Skeletal muscle satellite cell (primary cell): ENCODE data around the gene CCDC78.

Experiments
- H3K27me3 ChIP-seq: 2 replicates; pipeline ENCODE4 v1.7.0; 2013; ENCODE audit warnings: low read length; ENCODE audit not compliant: control insufficient read depth, insufficient read depth
- H3K36me3 ChIP-seq: 2 replicates; pipeline ENCODE4 v1.7.0; 2013; ENCODE audit warnings: mild to moderate bottlenecking, control low read depth, low read length; ENCODE audit not compliant: insufficient read depth
- H3K4me1 ChIP-seq: 2 replicates; pipeline ENCODE4 v1.7.0; 2013; ENCODE audit warnings: low read length; ENCODE audit not compliant: control insufficient read depth, insufficient read depth
- H3K4me2 ChIP-seq: 2 replicates; pipeline ENCODE4 v1.7.0; 2013; ENCODE audit warnings: mild to moderate bottlenecking, low read length
- H3K4me3 ChIP-seq: 2 replicates; pipeline ENCODE4 v1.7.0; 2013; ENCODE audit warnings: low read length
- H3K9ac ChIP-seq: 2 replicates; pipeline ENCODE4 v1.7.0; 2013; ENCODE audit warnings: mild to moderate bottlenecking, low read depth, low read length, moderate library complexity
- H3K9me3 ChIP-seq: replicated peaks from 2 replicates; pipeline ENCODE4 v1.7.0; 2013; ENCODE audit warnings: mild to moderate bottlenecking, control low read depth, low read length

CCDC78 gene

GRCh38 chr16:711084-711483 lies 15.2 kb downstream of the CCDC78 start:
- Histone ChIP-seq H3K4me2 (no peak overlapping the region), H3K9ac (no peak overlapping the region), H3K27me3 (peaks cover 43% of the 10 kb centered on the region), H3K36me3 (no peaks in the 10 kb centered on the region), H3K4me3 (no peak overlapping the region), H3K9me3 (no peaks in the 10 kb centered on the region), H3K4me1 (peaks cover 30% of the 10 kb centered on the region)

- no peak overlapping the region for H3K4me3 ChIP-seq
- peaks cover 25% of the 10 kb centered on the region for H3K4me1 ChIP-seq
- no peaks in the 10 kb centered on the region for H3K36me3 ChIP-seq
- no peak overlapping the region for H3K9ac ChIP-seq
- no peaks in the 10 kb centered on the region for H3K9me3 ChIP-seq
- H3K27me3 ChIP-seq = peaks cover 45% of the 10 kb centered on the region
- no peak overlapping the region for H3K4me2 ChIP-seq
Observed at GRCh38 chr16:710500-711075, 15.7 kb downstream of the CCDC78 start.

GRCh38 chr16:709566-710499 lies 16.4 kb downstream of the CCDC78 start:
- no peaks in the 10 kb centered on the region for H3K36me3 ChIP-seq
- no peak overlapping the region for H3K4me3 ChIP-seq

GRCh38 chr16:708959-709358 lies 17.3 kb downstream of the CCDC78 start:
- Histone ChIP-seq H3K9me3 (no peaks in the 10 kb centered on the region), H3K4me2 (no peak overlapping the region), H3K27me3 (peaks cover 53% of the 10 kb centered on the region), H3K9ac (no peak overlapping the region), H3K4me1 (peaks cover 17% of the 10 kb centered on the region), H3K36me3 (no peaks in the 10 kb centered on the region), H3K4me3 (no peak overlapping the region)

More at GRCh38 chr16:709566-710499, 16.4 kb downstream of the CCDC78 start:
- Histone ChIP-seq H3K9me3 (no peaks in the 10 kb centered on the region), H3K4me1 (peaks cover 21% of the 10 kb centered on the region), H3K4me2 (peak overlapping the region; percentile 40), H3K27me3 (peaks cover 45% of the 10 kb centered on the region), H3K9ac (no peak overlapping the region)

GRCh38 chr16:708019-708418 lies 18.2 kb downstream of the CCDC78 start:
- Histone ChIP-seq H3K36me3 (no peaks in the 10 kb centered on the region), H3K9ac (no peak overlapping the region), H3K27me3 (peaks cover 62% of the 10 kb centered on the region), H3K4me2 (no peak overlapping the region), H3K9me3 (no peaks in the 10 kb centered on the region), H3K4me3 (no peak overlapping the region), H3K4me1 (peaks cover 17% of the 10 kb centered on the region)

GRCh38 chr16:707062-707538 lies 19.1 kb downstream of the CCDC78 start:
- Histone ChIP-seq H3K36me3 (no peaks in the 10 kb centered on the region), H3K27me3 (peaks cover 71% of the 10 kb centered on the region), H3K4me1 (peaks cover 13% of the 10 kb centered on the region), H3K9me3 (no peaks in the 10 kb centered on the region), H3K4me3 (no peak overlapping the region), H3K9ac (no peak overlapping the region), H3K4me2 (no peak overlapping the region)

- no peak overlapping the region for H3K9ac ChIP-seq
- no peaks in the 10 kb centered on the region for H3K9me3 ChIP-seq
- H3K27me3 ChIP-seq = peaks cover 78% of the 10 kb centered on the region
- H3K4me2 ChIP-seq = no peak overlapping the region
- peaks cover 11% of the 10 kb centered on the region for H3K4me1 ChIP-seq
- no peak overlapping the region for H3K4me3 ChIP-seq
- H3K36me3 ChIP-seq = no peaks in the 10 kb centered on the region
Observed at GRCh38 chr16:706189-707061, 19.8 kb downstream of the CCDC78 start.

- H3K9me3 ChIP-seq = no peaks in the 10 kb centered on the region
- H3K36me3 ChIP-seq = no peaks in the 10 kb centered on the region
- H3K4me1 ChIP-seq = peaks cover 13% of the 10 kb centered on the region
- H3K4me3 ChIP-seq = peak within 1 kb of the TSS; percentile 24
- peak within 1 kb of the TSS; percentile 52 for H3K4me2 ChIP-seq
- no peak within 1 kb of the TSS for H3K9ac ChIP-seq
- peaks cover 81% of the 10 kb centered on the region for H3K27me3 ChIP-seq
Observed at GRCh38 chr16:705431-706188, 20.6 kb downstream of the CCDC78 start, which contains the start of gene FBXL16. FBXL16 (minus strand) TSS chr16:705801; CDS start chr16:697405, 8,396 bp downstream.

- Histone ChIP-seq H3K9me3 (no peaks in the 10 kb centered on the region), H3K4me3 (no peak overlapping the region), H3K27me3 (peaks cover 80% of the 10 kb centered on the region), H3K4me2 (no peak overlapping the region), H3K4me1 (peaks cover 5% of the 10 kb centered on the region), H3K36me3 (no peaks in the 10 kb centered on the region), H3K9ac (no peak overlapping the region)
Observed at GRCh38 chr16:704552-705380, 21.5 kb downstream of the CCDC78 start.

GRCh38 chr16:704047-704446 lies 22.2 kb downstream of the CCDC78 start:
- Histone ChIP-seq H3K4me2 (no peak overlapping the region), H3K4me3 (no peak overlapping the region), H3K9me3 (no peaks in the 10 kb centered on the region), H3K4me1 (peaks cover 3% of the 10 kb centered on the region), H3K9ac (no peak overlapping the region), H3K36me3 (no peaks in the 10 kb centered on the region), H3K27me3 (peaks cover 78% of the 10 kb centered on the region)
